OCI-M1 (cell line): ENCODE data around the gene DAZL.

Experiments used
- DNase-seq: peaks from one replicate; lab custom pipeline; 2025; lab: John Stamatoyannopoulos, UW

The DAZL gene

DNA sequence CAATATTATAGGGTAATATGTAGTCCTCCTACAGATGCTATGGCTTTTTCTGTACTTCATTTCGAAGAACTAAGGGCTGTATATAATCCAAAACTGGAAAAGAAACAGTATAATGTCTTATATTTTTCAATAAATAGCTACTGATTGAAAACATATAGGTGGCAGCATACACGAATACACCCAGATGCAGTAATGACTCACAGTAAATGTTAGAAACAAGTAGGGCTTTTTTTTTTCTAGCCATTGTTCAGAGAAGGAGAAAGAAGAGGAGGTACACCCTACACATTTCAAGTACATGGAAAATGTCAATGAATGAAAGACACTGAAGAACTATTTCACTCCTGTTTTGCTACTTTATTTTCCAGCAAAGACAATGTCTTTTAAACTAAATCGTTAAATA, 9.4 kb downstream of the DAZL start:
- no peak for DNase-seq

DNA sequence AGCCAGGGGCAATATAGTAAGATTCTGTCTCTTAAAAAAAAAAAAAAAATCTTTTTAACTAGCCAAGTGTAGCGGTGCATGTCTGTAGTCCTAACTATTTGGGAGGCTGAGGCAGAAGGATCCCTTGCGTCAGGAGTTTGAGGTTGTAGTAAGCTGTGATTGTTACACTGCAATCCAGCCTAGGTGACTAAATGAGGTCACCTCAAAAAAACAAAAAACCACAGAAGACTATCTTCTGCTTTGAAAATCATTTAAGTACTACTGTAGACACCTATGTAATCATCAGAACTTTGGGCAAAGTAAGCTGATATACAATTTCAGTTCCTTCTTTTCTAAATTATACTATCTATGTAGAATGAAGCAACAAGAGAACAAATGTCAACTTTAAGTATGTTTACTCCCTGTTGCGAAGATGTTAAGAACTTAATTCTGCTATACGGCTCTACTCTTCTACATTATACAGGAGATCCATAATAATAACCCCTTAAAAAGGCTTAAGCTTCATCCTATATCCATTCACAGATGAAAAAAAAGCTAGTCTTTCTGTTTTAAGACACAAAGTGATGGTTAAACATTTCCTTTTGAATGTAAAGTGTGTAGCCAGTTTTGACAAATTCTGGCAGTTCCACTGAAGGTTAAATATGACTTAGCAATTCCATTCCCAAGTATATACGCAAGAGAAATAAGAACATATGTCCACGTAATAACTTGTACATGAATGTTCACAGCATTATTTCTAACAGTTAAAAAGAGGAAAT, 15.2 kb downstream of the DAZL start:
- no peak for DNase-seq

DNA sequence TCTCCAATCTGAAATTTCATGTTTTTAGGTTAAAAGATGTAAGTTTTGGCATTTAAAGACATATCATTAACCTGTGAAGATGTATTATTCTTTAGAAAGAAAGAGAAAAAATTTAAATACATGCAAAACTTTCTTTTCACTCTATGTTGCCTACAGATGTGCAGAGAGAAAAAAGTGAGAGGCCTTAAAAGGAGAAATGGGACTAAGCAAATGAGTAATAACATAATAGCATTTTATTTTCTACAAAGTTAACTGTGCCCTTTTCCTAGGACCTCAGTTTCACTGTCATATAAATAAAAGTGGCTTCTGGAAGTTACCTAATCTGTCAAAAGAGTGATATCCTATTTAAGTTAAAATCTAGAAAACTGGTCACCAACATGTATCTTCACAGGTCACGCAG, 16.1 kb downstream of the DAZL start:
- DNase-seq = no peak

DNA sequence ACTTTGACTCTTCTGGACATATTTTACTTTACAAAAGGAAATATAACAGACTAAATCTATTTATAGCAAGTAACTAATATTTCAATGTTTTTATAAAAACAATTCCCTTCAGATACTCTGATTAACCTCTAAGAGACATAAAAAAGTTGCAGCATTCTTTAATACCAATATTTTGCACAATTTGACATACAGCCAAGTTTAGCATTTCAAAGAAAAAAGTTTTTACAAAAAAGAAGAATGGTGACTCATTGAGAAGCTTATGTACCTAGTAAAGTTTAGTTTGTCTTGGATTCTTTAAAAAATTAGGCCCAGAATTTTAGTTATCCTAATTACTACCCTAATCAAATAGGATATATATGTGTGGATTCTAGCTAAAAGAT, 17.6 kb downstream of the DAZL start:
- no peak for DNase-seq

DNA sequence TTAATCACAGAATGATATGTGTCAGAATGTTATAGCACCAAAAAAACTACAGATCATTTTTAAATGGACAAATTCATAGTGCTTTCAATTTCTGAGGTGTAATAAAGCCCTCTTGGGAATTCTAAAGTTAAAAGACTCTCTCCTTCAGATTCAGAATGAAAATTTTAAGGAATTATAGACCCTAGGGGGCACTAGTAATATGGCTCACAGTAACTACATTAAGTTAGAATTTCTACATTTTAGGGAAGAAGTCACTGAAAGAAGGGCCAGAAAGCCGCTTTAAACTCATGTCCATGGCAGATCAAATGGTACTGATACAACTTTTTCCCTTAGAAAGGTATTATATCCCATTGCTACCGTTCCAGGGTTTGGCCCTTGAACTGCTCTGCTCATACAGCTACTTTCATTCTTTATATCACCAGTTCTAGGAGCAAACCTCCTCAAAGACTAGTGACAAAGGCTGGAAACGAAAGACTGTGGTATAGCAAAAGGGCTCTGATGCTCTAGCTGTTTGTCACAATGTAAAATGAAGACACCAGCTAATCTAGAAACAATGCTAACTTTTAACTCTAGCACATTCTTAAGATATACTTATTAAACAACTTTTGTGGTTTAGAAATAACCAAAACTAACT, 18.1 kb downstream of the DAZL start:
- DNase-seq = peak; percentile 37

DNA sequence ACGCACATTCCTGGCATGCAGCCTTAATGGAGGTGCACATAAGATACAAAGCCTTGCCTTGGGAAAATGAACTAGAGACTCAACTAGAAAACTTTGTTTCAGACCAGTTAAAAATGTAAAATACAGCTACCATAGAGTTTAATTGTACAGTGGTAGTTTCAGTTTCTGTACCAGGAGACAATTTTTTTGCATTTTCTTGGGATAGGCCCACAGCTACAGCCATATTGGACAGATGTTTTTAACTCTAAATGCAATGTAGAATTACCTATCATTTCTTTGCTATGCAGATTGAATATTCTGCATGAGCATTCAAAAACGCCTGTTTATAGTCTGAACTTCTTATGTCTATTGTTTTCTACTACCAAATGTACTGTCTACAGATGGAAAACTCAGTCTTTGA, 20.3 kb downstream of the DAZL start:
- no peak for DNase-seq

DNA sequence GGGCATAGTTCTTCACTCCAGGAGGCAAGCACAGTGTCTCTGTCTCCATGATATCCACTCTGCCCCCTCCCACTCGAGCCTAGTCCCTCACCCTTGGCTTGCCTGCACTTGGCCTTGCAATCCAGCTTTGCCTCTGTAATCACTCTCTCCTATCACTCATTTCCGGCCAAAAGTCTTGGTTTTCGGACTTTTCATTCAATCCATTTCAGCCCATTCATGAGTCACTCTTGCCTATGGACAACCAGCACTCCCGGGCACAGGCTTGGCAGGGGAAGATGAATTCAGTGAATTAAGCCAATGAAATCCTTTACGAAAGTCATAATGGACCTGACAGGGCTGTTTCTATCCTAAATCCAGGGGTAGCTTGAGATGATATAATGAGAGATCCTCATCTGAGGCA, 21.7 kb downstream of the DAZL start:
- no peak for DNase-seq

DNA sequence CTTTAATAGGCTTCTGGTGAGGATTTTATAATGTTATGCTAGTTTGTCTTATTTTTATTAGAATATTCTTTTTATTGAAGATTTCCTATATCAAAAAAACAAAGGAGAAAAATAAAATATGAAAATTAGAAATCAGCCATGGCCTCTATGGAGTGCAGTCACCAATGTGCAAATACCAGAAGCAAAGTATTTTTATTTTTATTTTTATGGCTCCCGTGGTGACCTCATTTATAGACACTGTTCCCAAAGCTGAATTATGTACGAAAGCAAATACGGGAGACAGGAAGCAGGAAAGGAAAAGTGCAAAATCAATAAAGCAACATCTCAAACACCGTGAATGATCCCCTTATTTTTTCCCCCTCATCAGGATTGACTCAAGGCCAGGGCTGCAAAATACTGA, 35.1 kb downstream of the DAZL start:
- no peak for DNase-seq

DNA sequence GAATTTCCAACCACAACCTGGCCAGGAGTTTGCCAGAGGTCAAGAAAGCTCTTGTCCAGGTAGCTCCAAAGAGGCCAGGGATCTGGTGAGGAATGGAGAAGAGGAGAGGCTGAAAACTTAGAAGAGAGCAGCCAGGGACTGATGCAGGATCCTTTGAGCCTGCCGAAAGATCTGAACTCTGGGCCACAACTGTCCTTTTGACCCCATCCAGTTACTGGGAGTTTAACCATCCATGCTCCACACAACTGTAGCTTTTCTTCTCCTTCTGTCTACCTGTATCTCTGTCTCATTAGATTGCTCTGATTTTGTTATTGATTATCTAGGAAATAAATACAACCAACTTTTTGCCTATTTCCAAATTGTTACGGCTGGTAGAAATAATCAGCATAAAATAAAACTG, 36.7 kb downstream of the DAZL start:
- no peak for DNase-seq

DNA sequence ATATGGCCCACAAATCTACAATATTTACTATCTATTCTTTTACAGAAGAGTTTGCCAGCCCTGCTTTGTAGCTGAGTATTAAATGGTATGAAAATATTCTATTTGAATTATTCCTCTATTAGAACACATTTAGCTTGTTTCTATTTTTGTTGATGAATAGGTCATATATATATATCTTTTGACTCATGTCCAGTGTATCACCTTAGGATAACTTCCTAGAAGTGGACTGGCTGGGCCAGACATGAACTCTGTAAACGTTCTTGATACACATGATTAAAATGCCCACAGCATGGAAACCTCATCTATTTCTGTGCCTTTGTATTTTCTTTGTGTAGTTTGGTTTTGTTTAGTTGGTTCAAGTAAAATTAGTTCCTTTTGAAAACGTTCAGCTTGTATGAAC, 37.1 kb downstream of the DAZL start:
- DNase-seq = no peak

DNA sequence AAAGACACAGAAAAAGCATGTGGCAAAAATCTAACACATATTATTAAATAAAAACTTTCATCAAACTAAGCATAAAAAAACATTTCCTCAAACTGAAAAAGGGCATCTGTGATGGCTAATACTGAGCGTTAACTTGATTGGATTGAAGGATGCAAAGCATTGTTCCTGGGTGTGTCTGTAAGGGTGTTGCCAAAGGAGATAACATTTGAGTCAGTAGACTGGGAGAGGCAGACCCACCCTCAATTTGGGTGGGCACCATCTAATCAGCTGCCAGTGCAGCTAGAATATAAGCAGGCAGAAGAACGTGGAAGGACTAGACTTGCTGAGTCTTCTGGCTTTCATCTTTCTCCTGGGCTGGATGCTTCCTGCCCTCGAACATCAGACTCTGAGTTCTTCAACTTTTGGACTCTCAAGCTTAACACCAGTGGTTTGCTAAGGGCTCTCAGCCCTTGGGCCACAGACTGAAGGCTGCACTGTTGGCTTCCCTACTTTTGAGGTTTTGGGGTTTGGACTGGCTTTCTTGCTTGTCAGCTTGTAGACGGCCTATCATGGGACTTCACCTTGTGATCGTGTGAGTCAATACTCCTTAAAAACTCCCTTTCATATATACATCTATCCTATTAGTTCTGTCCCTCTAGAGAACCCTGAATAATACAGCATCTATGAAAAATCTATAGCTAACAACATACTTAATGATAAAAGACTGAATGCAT, 45.4 kb downstream of the DAZL start:
- DNase-seq = no peak

DNA sequence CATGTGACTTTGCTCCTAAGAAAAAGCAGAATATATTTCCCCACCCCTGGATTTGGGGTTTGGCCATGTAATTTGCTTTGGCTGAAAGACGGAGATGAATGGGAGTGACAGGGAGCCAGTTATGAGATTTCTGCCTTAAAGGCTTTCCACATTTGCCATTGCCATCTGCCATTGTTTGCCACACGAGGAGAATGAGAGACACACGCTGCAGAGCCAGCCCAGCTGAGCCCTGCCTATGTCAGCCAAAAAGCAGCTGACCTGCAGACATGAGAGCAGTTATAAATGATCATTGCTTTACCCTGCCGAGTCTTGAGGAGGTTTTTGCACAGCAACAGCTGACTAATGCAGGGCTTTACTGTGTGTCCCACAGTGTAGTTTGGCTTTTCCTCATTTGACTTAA, 51.1 kb downstream of the DAZL start:
- no peak for DNase-seq

DNA sequence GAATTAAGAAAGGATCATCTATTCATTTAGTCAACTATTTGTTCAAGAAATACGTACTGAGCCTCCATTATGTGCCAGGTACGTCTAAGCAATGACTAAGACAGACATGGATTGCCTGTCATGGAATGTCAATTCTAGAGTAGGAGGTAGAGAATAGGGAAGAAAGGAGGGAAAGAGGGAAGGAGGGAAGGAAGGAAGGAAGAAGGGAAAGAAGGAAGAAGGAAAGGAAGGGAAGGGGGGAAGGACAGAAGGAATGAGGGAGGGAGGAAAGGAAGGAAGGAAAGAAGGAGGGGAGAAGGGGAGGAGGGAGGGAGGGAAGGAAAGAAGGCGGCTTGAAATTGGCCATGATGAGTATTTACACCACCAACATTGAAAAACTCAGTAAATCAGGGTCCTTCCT, 52.5 kb downstream of the DAZL start:
- DNase-seq = no peak

DNA sequence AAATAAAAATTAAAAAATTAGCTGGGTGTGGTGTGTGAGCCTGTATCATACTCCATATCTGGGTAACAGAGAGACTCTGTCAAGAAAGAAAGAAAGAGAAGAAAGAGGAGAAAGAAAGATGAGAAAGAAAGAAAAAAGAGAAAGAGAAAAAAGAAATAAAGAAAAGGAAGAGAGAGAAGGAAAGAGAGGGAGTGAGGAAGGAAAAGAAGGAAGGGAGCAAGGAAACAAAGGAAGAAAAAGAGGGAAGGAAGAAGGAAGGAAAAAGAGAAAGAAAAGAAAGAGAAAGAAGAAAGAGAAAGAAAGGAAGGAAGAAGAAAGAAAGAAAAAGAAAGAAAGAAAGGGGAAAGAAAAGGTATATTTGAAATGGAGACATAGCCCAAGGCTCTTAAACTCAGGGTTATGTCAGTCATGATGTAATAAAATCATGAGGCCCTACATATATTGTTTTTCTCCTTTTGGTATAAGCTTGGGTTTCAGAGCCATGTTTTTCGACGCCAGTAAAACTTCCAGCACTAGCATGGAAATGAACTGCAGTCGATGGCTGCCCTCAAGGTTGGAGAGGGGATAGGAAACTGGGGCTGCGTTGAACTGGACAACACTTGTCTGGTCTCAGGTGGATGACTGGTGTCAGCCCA, 53.8 kb downstream of the DAZL start:
- no peak for DNase-seq

DNA sequence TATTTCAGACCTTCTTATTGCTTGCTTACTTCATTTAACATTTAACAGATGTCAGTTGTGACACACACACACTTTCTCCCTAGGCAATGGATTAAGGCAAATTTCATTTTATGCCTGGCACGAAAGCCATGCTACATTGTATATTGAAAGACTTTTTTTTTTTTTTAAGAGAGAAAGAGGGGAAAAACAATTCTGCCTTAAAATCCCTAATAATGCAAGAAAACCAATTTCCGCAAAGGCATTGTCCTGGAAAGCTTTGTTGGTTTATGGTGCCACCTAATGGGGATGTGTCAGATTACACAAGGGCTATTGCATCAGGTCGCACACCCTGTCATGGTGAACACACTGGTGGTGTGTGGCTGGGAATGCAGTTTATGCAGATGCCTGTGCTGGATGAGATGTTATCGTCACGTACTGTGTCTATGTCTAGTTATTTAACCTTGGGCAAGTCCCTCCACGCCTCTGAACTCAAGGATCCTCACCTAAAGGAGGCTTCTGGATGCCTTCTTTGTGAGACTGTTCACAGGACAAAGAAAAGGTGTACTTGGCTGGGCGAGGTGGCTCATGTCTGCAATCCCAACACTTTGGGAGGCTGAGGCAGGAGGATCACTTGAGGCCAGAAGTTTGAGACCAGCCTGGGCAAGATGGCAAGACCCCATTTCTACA, 54.4 kb downstream of the DAZL start:
- DNase-seq = peak; percentile 94

DNA sequence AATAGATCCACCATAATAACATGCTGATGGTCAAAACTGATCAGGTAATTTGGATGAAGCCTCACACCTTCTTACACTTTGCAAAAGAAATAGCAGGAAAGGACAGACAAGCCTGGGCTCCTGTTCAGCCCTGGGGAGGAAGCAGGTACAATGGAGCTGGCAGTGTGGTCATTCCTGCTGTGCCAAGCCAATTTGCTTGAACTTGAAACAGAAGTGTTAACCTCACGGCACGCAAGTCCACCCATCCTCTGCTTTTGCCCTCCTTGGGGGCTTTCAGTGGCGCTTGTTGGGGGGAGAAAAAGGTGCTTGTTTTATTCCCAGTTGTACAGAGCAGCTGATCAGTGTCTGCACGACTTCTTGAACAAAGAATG, 54.9 kb downstream of the DAZL start:
- no peak for DNase-seq

DNA sequence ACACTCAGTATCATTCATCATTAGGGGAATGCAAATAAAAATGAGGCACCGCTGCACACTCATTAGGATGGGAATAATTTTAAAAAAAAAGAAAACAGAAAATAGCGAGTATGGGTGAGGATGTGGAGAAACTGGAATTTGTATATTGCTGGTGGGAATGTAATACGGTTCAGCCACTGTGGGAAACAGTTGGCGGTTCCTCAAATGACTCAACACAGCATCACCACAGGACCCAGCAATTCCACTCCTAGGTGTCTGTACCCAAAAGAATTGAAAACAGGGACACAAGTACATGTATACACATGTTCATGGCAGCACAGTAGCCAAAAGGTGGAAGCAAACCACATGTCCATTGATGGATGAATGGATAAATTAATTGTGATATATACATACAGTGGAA, 56.5 kb downstream of the DAZL start:
- DNase-seq = no peak

DNA sequence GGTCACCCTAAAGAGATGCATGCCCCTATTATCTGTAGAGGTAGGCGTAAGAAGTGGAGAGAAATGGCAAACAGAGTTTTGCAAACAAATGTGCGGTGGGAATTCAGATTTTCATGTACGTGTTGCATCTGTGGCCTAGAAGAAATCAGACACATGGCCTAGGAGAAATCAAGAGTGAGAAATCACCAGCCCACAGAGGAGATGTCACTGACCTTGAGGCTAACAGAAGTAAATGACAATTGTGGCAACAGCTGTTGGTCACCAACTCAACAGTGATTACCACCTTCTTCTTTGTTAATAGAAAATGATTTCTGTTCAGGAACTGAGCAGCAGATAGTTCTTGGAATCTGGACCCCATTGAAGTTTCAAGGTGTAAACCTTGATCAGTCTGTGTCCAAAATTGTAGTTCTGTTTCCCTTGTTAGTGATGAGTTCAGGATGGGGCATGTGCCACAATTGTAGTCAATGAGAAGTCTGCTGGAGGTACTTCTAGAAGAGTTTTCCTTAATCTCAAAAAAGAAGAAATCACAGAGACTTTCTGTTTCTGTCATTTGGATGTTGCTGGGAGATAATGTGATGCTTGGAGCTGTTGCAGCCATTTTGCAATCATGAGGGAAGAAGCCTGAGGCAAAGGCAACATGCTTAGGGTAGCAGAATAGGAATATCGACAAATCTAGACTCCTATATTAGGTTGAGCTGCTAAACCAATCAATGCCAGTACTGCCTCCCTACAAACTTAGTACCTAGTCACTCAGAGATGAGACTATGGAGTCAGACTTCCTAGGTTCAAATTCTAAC, 57.5 kb downstream of the DAZL start:
- no peak for DNase-seq

DNA sequence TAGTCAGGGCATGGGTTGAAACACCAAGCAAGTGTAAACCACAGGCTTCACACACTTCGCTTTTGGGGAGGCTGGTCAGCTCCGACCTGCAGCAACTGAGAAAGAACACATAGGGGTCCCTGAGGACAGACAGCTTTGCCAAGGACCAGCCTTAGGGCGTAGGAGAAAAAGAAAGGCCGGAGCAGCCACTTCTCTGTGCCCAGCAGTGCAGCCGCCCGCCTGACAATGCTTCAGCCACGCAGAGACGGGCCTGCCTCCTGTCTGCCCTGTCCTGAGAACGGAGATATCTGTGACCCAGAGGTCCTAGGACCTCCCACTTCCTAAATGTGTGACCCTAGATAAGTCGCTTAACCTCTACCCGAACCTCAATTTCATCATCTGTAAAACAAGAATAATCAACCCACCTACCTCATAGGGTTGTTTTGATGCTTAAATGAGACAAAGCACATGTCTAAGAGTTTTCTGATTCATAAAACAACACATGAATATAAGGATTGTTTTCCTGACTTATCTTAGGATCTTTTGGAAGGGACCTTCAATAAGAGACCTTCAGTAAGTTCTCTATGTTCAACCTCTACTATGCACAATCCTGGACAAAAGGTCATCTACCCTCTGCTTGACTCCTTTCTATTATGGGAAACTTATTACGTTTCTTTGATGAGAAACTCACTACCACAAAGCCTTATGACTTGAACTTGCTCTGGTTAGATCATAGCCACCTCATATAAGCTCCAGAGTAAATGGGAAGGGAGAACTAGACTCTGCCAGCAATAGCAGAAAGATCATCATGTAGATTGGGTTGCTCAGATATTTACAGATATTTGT, 58.8 kb downstream of the DAZL start:
- DNase-seq = peak; percentile 87

DNA sequence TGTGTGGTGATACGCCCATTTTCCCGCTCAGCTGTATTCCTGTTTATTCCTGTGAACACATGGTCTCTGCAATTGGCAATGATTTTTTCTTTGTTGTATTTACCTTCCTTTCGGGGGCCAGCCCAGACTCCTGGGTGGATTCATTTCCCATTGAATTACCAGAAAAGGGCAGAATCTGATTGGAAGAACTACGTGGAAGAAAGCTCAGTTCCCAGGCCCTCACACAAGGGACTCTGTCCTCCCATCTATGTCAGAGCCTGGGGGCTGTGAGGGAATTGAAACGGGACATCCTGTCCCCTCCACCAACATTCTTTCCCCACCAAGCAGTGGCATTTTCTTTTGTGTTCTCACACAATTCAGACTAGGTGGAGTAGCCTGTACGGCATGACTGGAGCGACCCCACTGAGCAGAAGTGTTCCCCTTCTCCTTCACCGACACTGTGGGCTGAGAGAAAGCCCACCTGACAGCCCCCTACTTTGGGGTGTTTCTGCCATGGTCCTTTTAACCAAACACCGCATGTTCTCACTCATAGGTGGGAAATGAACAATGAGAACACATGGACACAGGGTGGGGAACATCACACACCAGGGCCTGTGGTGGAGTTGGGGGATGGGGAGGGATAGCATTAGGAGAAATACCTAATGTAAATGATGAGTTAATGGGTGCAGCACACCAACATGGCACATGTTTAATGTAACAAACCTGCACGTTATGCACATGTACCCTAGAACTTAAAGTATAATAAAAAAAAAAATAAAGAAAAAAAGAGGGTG, 59.6 kb downstream of the DAZL start:
- no peak for DNase-seq
